ENCODE measurements around the gene EMP2.
A peak's percentile ranks its signal among the peaks of the same experiment; 100 is the strongest.
"Not testable (repeated sequence)": the region's sequence is repeated elsewhere in the genome, so short reads cannot be mapped to it uniquely, and the experiment has no call there.

The EMP2 gene, protein sequence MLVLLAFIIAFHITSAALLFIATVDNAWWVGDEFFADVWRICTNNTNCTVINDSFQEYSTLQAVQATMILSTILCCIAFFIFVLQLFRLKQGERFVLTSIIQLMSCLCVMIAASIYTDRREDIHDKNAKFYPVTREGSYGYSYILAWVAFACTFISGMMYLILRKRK

DNA sequence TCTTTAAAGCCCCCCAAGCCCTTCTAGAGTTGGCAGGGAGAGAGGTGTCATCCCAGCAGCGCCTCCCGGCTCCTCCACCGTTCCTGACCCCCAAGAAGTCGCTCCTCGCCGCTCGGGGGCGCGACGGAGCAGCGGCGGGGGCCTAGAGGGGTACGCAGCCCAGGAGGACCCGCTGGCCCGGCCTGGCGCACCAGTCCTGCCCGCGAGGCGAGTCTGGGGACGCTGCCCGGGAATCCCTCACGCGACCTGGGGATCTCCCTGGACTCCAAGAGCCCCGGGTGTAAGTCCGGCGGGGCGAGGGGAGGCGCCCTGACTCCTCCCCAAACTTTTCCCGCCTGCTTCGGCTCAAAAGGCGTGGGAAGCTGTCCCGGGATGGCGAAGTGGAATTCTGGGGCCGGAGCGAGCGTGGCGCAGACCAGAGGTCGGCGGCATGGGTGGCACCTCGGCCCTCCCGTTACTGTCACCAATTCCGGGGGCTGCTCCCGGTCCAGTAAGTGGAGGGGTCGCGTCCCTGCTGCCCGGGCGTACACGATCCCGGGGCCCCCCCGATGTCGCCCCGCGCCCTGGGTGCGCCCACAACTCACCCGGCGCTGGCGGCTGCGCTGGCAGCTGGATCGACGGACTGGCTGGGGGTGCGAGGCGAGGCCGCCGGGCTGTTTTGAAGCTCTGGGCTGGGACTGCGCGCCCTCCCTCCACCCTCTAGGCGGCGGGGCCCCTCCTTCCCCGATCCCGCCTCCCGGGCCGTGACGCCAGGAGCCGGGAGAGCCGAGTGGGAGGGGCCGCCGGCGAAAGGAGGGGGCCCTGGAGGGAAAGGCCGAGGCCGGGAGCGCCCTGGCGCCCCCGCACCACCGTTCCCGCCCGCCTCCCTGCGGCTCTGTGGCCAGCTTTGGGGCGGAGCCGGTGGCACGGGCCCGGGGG is at the start of gene EMP2:
EMP2 (minus strand) TSS at position 634 of the 918 bp plus-strand sequence. CDS start 32,981 bp downstream, outside the sequence.
- DNase-seq = peak; percentile 89

DNA sequence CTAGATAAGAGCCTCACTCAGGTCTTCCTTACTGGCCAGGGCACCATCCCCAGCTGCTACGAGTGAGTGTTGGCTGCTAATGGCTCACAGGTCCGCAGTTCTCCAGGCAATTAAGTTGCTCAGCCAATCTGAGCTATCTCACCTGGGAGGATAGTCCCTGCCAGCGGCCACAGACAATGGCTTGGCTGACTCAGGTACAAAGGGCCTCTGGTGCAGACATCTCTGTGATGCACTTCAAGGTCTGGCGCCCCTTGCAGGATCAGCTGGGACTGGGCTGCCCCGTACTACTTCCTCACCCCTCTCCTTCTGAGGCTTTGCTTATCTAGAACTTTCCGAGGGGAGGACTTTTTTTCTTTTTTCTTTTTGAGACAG is 49.2 kb upstream of the EMP2 start:
- DNase-seq = no peak

DNA sequence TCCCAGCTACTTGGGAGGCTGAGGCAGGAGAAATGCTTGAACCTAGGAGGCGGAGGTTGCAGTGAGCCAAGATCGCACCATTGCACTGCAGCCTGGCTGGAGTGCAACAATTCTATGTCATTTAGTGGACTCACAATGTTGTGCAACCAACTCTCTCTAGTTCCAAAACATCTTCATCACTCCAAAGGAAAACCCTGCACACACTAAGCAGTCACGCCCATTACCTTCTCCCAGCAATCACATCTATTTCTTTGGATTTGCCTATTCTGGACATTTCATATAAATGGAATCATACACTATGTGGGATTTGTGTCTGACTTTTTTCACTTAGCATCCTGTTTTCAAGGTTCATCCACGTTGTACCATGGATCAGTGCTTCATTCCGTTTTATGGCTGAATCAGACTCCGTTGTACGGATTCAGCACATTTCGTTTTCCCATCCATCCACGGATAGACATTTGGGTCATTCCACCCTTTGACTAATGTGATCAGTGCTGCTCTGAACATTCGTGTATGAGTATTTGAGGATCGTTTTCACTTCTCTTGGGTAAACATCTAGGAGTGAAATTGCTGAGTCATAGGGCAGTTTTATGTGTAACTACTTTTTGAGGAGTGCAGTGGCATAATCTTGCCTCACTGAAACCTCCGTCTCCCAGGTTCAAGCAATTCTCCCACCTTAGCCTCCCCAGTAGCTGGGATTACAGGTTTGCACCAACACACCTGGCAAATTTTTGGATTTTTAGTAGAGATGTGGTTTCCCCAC is 45.4 kb upstream of the EMP2 start:
- DNase-seq = no peak

DNA sequence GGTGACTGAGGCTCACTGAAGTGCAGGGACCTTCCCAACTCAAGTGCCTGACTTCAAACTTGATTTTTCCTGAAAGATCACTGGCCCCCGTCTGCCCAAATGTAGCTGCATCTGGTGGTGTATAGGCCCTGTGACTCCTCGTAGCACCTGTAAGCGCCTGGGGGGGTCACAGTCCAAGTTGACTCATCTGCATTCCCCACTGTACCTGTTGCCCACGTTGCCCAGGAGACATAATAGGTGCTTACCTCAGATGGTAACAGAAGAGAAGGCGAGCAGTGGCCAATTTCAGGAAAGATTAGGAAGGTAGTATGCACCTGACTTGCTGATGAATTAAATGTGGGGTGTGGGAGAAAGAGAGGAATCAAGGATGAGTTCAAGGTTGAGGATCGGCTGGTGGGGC is 44.1 kb upstream of the EMP2 start:
- no peak for DNase-seq

DNA sequence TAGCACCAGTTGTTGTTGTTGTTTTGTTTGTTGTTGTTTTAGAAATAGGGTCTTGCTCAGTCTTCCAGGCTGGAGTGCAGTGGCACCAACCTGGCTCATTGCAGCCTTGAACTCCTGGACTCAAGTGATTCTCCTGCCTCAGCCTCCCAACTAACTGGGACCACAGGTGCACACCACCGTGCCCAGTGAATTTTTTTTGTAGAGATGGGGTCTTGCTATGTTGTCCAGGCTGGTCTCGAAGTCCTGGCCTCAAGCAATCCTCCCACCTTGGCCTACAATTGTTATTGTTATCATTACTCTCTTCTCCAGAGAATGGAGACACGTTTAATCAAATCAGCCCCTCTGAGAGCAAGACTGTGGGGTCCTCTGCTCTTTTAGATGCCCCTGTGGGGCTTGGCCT is 42.7 kb upstream of the EMP2 start:
- no peak for DNase-seq

DNA sequence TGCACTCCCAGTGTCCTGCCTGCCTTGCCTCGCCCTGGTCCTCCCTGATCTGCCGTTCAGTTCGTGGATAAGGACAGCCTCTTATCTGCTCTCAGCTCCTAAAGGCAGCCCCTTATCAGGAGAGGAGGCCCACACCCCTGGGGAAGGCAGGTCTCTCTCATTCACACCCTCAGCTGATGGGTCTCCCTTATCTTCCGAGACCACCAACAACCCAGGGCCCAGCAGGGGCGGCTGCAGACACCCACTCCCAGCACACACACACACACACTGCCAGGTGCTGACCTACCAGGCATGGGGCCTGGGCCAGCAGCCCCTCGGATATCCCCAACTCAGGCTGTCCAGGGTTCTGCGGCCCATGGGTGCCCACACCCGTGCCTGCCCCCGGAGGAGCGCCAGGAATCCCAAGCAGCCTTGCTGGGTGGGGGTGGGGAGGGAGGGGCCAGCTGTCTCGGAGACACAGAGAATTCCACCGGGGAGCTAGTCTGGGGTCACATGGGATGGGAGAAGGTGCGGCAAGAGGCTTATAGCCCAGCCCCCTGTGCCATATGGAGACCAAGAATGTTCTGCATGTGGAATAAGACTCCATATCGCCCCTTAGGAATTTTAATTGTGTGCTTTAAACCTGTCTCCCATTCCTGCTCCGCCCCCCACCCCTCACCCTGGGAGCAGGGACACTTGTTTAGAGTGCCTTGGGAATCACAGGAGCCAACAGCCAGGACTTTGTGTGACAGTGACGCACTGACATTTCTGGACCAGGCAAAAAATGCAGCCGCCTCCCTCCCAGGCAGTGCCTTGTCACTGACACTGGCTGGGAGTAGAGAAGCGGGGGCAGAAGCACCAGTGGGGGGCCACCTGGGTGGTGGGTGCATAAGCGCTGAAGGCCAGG is 41.9 kb upstream of the EMP2 start:
- DNase-seq = peak; percentile 45

DNA sequence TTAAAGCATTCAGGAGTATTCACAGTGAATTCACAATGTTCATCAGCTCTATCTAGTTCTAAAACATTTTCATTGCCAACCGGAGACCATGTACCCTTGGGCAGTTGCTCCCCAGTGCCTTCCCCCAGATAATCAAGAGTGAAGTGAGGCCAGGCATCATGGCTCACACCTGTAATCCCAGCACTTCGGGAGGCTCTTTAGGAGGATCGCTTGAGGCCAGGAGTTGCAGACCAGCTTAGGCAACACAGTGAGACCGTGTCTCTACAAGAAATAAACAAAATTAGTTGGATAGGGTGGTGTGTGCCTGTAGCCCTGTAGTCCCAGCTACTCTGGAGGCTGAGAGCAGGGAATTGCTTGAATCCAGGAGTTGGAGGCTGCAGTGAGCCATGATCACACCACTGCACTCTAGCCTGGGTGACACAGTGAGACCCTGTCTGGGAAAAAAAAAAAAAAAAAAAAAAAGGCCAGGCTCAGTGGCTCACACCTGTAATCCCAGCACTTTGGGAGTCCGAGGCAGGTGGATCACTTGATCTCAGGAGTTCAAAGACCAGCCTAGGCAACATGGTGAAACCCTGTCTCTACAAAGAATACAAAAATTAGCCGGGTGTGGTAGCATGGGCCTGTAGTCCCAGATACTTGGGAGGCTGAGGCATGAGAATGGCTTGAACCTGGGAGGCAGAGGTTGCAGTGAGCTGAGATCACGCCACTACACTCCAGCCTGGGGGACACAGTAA is 41.0 kb upstream of the EMP2 start:
- not testable (repeated sequence) for DNase-seq

DNA sequence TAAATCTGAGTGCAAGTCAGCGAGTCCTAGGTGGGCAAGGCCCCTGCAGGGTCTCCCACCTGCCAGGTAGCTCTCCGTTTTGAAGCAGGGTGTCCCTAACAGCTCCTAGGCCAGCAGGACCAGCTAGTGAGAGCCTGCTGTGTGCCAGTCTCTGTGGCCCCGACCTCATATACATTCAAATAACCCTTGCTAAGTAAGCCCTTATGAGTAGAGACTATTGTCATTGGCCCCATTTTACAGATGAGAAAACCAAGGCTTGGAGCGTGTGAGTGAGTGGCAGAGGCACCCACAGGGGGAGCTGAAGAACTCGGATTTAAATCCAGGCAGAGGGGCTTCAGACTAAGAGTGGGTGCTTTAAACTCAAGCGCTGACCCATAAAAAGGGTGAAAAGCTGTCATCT is 39.7 kb upstream of the EMP2 start:
- no peak for DNase-seq

DNA sequence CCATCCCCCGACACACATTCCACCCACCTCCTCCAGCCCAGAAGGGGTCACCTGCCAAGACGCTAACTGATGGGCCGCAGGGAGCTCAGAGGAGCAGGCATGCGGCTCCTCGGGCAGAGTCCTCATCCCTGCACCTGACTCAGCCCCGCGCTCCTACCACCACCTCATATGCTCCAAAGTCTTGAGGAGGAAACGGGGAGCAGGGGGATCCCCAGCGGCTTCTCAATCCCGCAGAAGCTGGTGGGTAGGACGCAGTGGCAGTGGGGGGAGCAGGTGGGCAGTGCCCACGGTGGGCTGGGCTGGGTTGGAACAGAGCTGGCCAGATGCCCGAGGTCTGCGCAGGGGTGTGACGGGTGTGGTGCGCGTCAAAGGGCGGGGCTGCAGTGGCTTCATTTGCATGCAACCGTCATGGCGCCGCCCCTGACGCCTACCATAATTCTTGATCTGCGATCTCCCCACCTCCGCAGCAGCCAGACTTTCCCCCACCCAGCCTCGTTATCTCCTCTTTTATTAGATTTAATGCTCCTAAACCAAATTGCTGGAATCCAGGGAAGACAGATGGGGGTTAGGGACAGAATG is 39.0 kb upstream of the EMP2 start:
- DNase-seq = peak; percentile 53

DNA sequence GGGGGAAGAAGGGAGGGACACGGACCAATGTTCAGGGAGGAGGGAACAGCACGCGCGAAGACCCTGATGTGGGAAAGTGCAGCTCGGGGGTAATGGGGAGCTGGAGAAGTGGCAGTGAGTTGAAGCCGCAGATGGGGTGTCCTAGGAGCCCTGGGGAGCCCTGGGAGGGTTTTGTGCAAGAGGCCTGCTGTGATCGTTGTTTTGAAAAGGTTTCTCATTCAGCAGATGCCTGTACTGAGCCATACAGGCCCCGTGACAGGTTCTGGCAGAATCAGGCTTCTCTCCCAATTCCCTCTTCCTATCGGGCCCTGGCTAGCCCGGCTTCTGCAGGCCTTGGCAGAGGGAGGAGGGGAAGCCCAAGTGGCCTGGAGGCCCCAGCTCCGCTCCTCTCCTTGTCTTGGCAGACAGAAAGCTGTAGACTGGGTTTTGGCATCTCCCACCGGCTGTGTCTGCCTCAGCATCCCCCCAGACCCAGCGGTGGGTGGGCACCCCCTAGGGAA is 38.4 kb upstream of the EMP2 start:
- DNase-seq = no peak

DNA sequence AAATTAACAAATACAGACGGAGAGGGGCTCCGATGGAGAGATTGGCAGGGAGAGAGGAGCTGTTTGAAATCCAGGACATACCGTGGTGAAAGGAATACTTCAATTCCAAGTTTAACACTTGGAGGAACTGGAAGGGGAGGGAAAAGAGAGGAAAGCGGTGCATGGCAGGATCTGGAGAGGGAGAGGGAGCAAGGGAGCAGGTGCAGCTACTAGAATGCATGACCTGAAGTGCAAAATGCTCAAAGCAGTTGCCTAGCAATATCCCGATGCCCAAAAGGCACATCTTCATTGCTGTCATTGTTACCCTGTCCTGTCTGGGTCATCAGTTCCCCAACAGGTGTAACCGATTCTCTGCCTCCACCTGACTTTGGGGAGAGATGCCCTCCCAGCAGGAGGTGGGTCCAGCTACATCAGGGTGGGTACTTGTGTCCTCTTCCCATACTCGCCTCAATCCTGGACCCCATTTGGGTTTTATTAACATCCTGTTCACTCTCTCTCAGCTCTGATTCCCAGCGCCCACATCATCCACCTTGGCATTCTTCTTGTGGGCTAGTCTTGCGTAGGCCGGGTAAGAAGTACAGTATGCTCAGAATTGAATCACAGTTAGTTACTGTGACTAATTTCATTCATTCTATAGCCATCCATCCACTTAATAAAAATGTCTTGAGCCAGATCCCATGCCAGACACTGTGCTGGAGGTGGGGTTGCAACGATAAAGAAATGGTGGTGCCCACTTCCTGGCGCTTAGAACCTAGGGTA is 37.4 kb upstream of the EMP2 start:
- no peak for DNase-seq

DNA sequence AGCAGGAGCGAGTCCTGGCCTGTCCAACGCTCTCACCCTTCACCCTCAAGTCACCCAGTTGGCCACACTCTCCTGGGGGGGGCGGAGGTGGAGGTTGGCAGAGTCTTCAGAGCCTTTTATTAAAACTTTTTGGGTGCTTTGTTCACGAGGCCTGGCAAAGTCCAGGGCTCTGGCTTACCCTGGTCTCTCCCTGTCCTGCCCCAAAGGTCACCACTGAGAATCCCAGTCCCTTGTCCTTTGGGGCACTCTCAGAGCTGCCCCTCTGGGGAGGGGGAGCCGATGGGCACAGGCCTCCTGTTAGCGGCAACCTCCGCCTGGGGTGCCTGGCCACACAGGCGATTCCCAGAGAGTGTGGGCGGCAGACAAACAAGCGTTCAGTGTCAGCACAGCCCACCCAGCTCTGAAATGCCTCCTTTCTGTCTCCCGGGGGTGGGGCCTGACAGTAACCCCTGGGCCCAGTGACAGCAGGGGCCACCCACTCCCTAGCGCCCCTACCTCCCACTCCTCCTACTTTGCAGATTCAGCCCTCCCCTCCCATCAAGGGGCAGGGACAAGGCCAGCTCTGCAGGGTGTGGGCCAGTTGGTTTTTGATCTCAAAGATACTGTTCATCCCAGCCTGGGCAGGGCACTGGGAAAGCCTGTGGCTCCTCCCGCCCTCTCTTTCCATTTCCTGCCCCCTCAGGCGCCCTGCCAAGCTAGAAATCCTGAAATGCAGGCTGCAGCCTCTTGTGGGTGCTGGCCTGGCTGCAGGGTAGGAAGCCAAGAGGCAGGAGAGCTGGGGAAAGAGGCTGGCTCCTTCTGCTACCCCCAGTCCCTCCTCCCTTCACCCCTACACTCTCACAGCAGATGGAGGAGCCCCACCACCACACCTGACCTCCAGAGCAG is 36.6 kb upstream of the EMP2 start:
- DNase-seq = peak; percentile 87

DNA sequence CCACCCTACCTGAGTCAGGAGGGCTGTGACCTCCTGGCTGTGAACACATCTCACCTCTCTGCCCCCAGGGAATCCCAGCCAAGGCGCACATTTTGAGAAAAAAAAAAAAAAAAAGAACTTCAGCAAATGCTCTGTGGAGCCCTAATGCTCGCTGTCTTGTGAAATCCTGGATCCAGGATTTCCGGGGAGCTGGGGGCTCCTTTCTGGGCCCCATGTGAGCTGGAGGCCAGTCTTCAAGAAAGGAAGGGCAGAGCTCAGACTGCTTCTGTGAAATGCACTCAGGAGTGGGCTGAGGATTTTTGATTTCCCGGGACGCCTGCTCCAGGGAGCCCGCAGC is 36.0 kb upstream of the EMP2 start:
- DNase-seq = no peak

DNA sequence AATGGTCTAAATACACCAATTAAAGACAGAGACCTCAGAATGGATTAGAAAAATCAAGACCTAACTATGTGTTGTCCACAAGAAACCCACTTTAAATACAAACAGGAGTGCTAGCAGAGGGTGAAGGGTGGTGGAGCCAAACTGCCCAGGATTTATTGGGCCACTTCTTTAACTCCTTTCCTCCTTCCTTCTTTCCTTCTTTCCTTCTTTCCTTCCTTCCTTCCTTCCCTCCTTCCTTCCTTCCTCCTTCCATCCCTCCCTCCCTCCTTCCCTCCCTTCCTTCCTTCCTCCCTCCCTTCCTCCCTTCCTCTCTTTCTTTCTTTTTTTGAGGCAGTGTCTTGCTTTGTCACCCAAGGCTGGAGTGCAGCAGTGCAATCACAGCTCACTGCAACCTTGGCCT is 34.3 kb upstream of the EMP2 start:
- no peak for DNase-seq

DNA sequence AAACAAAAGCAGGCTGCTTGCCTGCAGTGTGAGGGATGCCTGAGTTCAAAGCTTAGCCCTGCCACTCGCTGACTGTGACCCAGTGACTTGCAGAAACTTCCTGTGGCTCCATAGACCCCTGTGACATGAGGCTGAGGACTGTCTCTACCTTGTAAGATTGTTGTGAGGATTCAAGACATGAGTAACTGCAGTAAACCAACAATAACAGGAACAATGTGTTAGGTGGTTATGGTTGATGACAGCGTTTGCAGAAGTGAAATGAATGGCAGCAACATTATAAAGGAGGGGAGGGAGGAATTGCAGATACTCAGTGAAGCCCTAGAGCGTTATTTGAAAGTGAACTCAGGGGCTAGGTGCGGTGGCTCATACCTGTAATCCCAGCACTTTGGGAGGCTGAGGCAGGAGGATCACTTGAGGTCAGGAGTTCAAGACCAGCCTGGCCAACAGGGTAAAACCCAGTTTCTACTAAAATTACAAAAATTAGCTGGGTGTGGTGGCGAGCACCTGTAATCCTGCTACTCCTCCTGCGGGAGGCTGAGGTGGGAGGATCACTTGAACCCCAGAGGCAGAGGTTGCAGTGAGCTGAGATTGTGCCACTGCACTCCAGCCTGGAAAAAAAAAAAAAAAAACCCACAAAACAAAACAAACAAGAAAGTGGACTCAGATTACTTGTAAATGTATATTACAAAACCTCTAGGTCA is 33.5 kb upstream of the EMP2 start:
- no peak for DNase-seq

DNA sequence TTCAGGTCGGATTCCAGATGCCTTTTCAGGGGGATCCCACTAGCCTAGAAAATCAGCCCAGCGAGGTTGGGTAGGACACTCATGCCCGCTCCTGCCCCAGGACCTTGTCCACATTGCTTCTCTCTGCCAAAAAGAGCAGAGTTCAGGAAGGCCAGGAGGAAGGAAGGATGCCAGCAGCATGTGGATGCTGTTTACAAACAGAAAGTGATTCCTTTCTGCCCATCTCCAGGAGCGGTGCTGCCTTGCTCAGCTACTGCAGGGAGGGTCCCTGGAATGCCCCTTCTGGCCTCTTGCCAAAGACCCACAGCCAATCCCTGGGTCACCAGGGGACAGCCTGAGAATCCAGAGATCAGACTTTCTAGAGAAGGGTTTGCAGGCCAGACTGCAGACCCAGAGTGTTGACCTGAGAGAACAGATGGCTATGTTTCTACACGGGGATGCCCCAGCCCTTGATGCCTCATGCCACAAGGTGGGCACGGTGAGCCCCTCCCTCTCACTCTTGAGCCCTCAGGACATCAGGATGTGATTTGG is 32.3 kb upstream of the EMP2 start:
- no peak for DNase-seq

DNA sequence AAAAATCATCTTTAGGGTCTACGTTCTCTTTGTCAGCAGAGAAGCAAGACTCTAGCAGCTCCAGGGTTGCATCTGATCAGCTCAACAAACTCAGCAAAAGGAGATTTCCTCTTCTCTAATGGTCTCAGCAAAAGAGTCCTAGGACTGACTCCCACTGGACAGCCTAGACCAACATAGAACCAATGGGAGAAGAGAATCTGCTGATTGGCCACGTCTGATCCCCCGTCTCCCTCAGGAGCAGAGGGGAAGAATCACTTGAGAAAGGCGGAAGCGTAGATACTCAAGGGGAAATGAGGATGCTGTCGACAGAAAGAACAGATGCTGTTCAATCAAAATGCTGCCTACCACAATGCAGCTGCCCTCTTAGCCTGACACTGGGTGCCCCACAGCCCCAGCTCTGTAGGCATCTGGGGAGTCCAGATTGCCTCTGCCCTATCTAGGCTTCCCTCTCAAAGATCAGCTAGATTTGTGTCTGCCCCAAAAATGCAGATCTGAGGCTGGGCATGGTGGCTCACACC is 31.5 kb upstream of the EMP2 start:
- no peak for DNase-seq

DNA sequence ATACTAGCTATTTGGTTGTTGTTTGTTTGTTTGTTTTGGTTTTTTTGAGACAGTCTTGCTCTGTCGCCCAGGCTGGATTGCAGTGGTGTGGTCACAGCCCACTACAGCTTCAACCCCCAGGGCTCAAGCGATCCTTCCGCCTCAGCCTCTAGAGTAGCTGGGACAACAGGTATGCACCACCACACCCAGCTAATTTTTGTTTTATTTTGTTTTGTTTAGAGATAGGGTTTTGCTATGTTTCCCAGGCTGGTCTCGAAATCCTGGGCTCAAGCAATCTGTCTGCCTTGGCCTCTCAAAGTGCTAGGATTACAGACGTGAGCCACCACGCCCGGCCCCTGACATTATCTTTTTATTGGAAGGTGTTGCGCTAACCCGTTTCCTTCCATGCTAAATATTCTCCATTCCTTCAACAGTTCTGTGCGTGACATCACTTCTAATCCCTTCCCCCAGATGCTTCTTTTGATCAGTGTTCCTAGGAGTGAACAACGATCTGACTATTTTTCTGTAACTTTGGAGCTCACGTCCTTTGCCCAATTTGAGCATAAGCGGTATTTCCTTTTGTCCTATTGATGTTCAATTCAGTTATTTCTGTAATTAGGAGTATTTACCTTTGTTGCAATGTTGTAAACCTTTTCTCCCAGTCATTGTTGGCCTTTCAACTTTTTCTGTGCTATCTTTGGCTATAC is 30.2 kb upstream of the EMP2 start:
- DNase-seq = no peak

Measured in femur (tissue), 1 donor.